Stimulated activated CD8-positive, alpha-beta memory T cell treated with anti-CD3 and anti-CD28 coated beads, Interleukin-12 subunit alpha, Interleukin-12 subunit beta, amount 100 ng/mL, for 4 hours (primary cell): ENCODE data around the gene MAP4K1.

Source experiments
- DNase-seq: peaks from one replicate; pipeline ENCODE4 v3.0.0-alpha.2; 2020; ENCODE audit warnings: low read depth

The MAP4K1 gene

GRCh38 chr19:38543807-38544568 lies 73.8 kb downstream of the MAP4K1 start:
- DNase-seq, result no peak

GRCh38 chr19:38543286-38543806 lies 74.4 kb downstream of the MAP4K1 start:
- no peak for DNase-seq

GRCh38 chr19:38542040-38542439 lies 75.7 kb downstream of the MAP4K1 start:
- DNase-seq, result no peak

GRCh38 chr19:38539751-38540150 lies 78.0 kb downstream of the MAP4K1 start:
- DNase-seq, result no peak

- no peak for DNase-seq
Measured at GRCh38 chr19:38538793-38539528, 78.8 kb downstream of the MAP4K1 start.

GRCh38 chr19:38538386-38538785 lies 79.4 kb downstream of the MAP4K1 start:
- no peak for DNase-seq
